Cardiac atrium fibroblast (primary cell): ENCODE results near the gene KCNK13. TPM values are rescaled to one million over a fixed set of nuclear protein-coding genes. Genes with fewer than 3 reads are reported as not detected.

Source experiments
- total RNA-seq: library from RNA; depleted of rRNA; stranded (reverse); fragments of >200 nt; gene quantifications from 2 replicates; pipeline ENCODE4 v1.2.3, GENCODE V29; 2015

The KCNK13 gene
- 0.97 TPM in 1 of 2 replicates, not detected in the other for total RNA-seq

GRCh38 chr14:90061685-90062126, at the start of gene KCNK13:
KCNK13 (plus strand) TSS chr14:90061994; CDS start chr14:90062206, 212 bp downstream.

Other genes starting within 250 kb of the KCNK13 start
- 1.1 and 3.4 TPM in 2 replicates for gene EFCAB11, start 107.3 kb upstream of the KCNK13 start, total RNA-seq
- 8.6 and 14.1 TPM in 2 replicates for gene TDP1, start 106.1 kb upstream of the KCNK13 start, total RNA-seq
- 123 TPM in 2 replicates for gene PSMC1, start 194.6 kb downstream of the KCNK13 start, total RNA-seq